Measurements from ENCODE around the gene ITSN1. TPM values are rescaled to one million over a fixed set of nuclear protein-coding genes. Genes with fewer than 3 reads are reported as not detected.

Gene ITSN1
- total and polyA plus RNA-seq, 2 experiments from 2014 or later: 35.5 to 57.1 TPM

DNA sequence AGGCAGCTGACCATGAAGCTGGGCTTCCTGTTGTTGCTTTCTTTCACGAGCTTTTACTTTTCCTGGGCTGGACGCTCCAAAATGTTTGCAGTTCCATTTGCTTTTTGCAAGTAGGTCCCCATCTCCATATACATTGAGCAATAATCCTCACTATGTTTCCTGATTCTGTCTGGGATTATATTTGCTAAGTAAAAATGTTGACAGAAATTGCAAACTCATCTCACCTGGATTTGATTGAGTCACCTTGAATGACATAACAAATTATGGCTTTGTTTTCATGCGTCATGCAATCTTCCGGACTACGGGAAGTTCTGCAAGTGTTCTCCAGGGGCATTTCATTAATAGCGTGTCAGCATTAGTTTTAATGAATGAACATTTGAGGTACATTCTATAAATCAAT is 254.4 kb downstream of the ITSN1 start:
- in situ Hi-C loops (cut with MboI): no loop called here
- TF ChIP-seq EZH2 (IDR thresholded peaks at IDR 0.05; ENCODE audit: insufficient read depth, poor library complexity, severe bottlenecking) (no peak), EZH2phosphoT487 (IDR thresholded peaks at IDR 0.05; ENCODE audit: insufficient read depth, low read depth) (no peak)
- peaks cover 20% of the 10 kb centered on the region for H3F3A ChIP-seq (ENCODE audit: insufficient read depth)
- H3K36me3 ChIP-seq (ENCODE audit: low read depth): no peaks in the 10 kb centered on the region
- H2AFZ ChIP-seq: no peak overlapping the region
- H3K79me2 ChIP-seq (ENCODE audit: insufficient read depth): no peaks in the 10 kb centered on the region
- peaks cover 22% of the 10 kb centered on the region for H3K4me1 ChIP-seq (ENCODE audit: insufficient read depth)
- no peaks in the 10 kb centered on the region for H4K20me1 ChIP-seq (ENCODE audit: insufficient read depth)
- H3K4me2 ChIP-seq (ENCODE audit: unreplicated experiment): no peak overlapping the region
- no peaks in the 10 kb centered on the region for H3K9me3 ChIP-seq (ENCODE audit: low read depth)
- DNase-seq: no peak
- no peak overlapping the region for H3K9ac ChIP-seq
- H3K27ac ChIP-seq: no peak overlapping the region
- H3K9me2 ChIP-seq (ENCODE audit: insufficient read depth): no peaks in the 10 kb centered on the region
- 91 to 92% methylated on average over 6 of the region's 6 CpGs for WGBS, 2 experiments (ENCODE audit: low coverage in 1 of 2, low lambda C conversion rate in 2 of 2, missing lambda C conversion rate in 2 of 2)
- no peaks in the 10 kb centered on the region for H3K27me3 ChIP-seq (replicated peaks; ENCODE audit: insufficient read depth)
- no peak overlapping the region for H3K4me3 ChIP-seq

DNA sequence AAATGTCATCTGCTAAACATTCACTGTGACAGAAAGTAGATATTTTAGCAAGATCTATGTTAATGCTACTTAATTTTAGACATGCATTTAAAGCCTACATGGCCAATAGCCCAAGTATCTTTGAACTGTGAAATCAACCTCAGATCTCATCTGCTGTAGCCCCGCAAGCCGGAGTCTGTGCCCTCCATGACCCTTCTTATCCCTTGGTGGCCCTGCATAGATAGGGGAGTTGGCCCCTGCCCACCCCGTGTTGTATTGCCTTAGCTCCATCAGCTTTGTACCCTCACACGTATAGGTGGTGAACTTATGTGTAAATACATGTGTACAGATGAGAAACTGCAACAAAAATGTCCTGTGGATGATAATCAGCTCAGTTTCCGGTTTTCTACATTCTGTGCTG is 254.8 kb downstream of the ITSN1 start:
- no peak overlapping the region for H3K4me3 ChIP-seq
- no peaks in the 10 kb centered on the region for H3K9me2 ChIP-seq (ENCODE audit: insufficient read depth)
- TF ChIP-seq EZH2 (IDR thresholded peaks at IDR 0.05; ENCODE audit: insufficient read depth, poor library complexity, severe bottlenecking): no peak
- no peak for TF ChIP-seq EZH2phosphoT487 (IDR thresholded peaks at IDR 0.05; ENCODE audit: insufficient read depth, low read depth)
- H2AFZ ChIP-seq: no peak overlapping the region
- no peaks in the 10 kb centered on the region for H3K9me3 ChIP-seq (ENCODE audit: low read depth)
- H3K4me2 ChIP-seq (ENCODE audit: unreplicated experiment): no peak overlapping the region
- DNase-seq: no peak
- no peaks in the 10 kb centered on the region for H4K20me1 ChIP-seq (ENCODE audit: insufficient read depth)
- H3K36me3 ChIP-seq (ENCODE audit: low read depth): no peaks in the 10 kb centered on the region
- 86 to 91% methylated on average over 5 of the region's 5 CpGs for WGBS, 2 experiments (ENCODE audit: low coverage in 1 of 2, low lambda C conversion rate in 2 of 2, missing lambda C conversion rate in 2 of 2)
- no peak overlapping the region for H3K9ac ChIP-seq
- H3K4me1 ChIP-seq (ENCODE audit: insufficient read depth): peaks cover 22% of the 10 kb centered on the region
- no peaks in the 10 kb centered on the region for H3K27me3 ChIP-seq (replicated peaks; ENCODE audit: insufficient read depth)
- in situ Hi-C loops (cut with MboI): no loop called here
- H3F3A ChIP-seq (ENCODE audit: insufficient read depth): peaks cover 20% of the 10 kb centered on the region
- no peaks in the 10 kb centered on the region for H3K79me2 ChIP-seq (ENCODE audit: insufficient read depth)
- no peak overlapping the region for H3K27ac ChIP-seq

DNA sequence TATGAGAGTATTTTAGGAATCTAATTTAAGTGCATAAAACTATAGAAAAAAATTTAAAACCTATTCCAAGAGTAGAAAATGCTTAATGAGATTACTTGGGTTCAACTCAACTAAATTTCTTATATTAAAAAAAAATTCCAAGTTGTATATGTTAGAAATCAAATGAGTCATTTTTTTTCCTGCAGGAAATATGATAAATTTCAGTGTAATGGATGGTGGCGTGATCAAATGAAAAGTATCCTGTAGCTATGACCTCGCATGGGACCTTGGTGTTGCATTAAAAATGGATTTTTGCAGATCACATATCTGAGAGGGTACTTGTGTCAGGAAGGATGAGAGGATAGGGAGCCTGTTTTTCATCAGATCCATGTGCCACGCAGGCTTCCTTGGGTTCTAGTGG is 255.4 kb downstream of the ITSN1 start:
- H3K9me2 ChIP-seq (ENCODE audit: insufficient read depth): no peaks in the 10 kb centered on the region
- H3K79me2 ChIP-seq (ENCODE audit: insufficient read depth): no peaks in the 10 kb centered on the region
- H3K9ac ChIP-seq: no peak overlapping the region
- 89 to 97% methylated on average over 3 of the region's 3 CpGs for WGBS, 2 experiments (ENCODE audit: low coverage in 1 of 2, low lambda C conversion rate in 2 of 2, missing lambda C conversion rate in 2 of 2)
- in situ Hi-C loops (cut with MboI): no loop called here
- H3K9me3 ChIP-seq (ENCODE audit: low read depth): no peaks in the 10 kb centered on the region
- no peak overlapping the region for H3K4me2 ChIP-seq (ENCODE audit: unreplicated experiment)
- no peak overlapping the region for H2AFZ ChIP-seq
- peaks cover 22% of the 10 kb centered on the region for H3K4me1 ChIP-seq (ENCODE audit: insufficient read depth)
- H4K20me1 ChIP-seq (ENCODE audit: insufficient read depth): no peaks in the 10 kb centered on the region
- no peak for TF ChIP-seq EZH2 (IDR thresholded peaks at IDR 0.05; ENCODE audit: insufficient read depth, poor library complexity, severe bottlenecking)
- no peak for TF ChIP-seq EZH2phosphoT487 (IDR thresholded peaks at IDR 0.05; ENCODE audit: insufficient read depth, low read depth)
- peaks cover 20% of the 10 kb centered on the region for H3F3A ChIP-seq (ENCODE audit: insufficient read depth)
- DNase-seq: no peak
- no peak overlapping the region for H3K27ac ChIP-seq
- no peaks in the 10 kb centered on the region for H3K36me3 ChIP-seq (ENCODE audit: low read depth)
- H3K27me3 ChIP-seq (replicated peaks; ENCODE audit: insufficient read depth): no peaks in the 10 kb centered on the region
- H3K4me3 ChIP-seq: no peak overlapping the region

DNA sequence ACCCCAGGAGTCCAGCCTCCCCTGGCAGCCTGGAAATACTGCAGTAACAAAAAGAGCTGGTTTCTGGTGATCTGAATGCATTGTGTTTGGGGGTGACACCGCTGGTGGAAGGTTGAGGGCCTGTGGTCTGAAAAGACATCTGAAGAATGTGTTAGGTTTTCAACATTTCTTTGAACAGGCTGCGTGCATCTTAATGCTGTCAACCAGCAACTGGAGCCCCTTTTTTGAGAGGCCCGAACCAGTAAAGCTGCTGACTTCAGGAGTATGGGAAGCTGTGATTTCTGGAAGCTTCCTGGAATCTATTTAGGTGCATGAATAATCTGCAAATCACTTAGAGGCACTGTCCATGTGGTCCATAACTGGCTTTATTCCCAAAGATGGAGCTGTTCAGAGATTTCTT is 256.3 kb downstream of the ITSN1 start:
- no peak overlapping the region for H2AFZ ChIP-seq
- in situ Hi-C loops (cut with MboI): no loop called here
- DNase-seq: peak; percentile 18

DNA sequence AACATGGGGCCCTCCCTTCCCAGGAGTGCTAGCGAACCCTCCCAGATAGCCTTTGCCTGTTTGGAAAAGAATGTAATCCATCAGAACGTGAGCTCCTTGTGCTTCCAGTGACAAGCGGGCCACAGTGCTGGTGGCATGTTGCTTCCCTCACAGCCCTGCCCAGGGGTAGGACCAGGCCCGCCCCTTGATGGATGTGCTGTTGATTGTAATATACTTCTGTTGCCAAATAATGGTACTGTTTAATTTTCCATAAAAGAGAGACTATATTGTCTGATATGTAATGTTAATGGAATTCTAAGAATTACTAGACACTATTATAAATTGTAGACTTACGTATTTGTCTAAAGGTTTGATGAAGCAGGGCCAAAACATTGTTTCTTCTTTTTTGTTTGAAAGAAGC is 256.9 kb downstream of the ITSN1 start:
- no peaks in the 10 kb centered on the region for H4K20me1 ChIP-seq (ENCODE audit: insufficient read depth)
- no peak overlapping the region for H3K9ac ChIP-seq
- no peaks in the 10 kb centered on the region for H3K79me2 ChIP-seq (ENCODE audit: insufficient read depth)
- H3K4me1 ChIP-seq (ENCODE audit: insufficient read depth): peaks cover 22% of the 10 kb centered on the region
- DNase-seq: peak; percentile 28
- in situ Hi-C loops (cut with MboI): no loop called here
- 0 out of 2 replicates have a peak overlapping the region, but pooled peaks have one; percentile 5 for H3K27ac ChIP-seq
- H3K9me3 ChIP-seq (ENCODE audit: low read depth): no peaks in the 10 kb centered on the region
- no peak for TF ChIP-seq EZH2 (IDR thresholded peaks at IDR 0.05; ENCODE audit: insufficient read depth, poor library complexity, severe bottlenecking)
- no peak for TF ChIP-seq EZH2phosphoT487 (IDR thresholded peaks at IDR 0.05; ENCODE audit: insufficient read depth, low read depth)
- H3K4me2 ChIP-seq (ENCODE audit: unreplicated experiment): no peak overlapping the region
- H2AFZ ChIP-seq: peak overlapping the region; percentile 6; the same call in 1 of the 2 replicates
- H3K4me3 ChIP-seq: no peak overlapping the region
- no peaks in the 10 kb centered on the region for H3K36me3 ChIP-seq (ENCODE audit: low read depth)
- H3K9me2 ChIP-seq (ENCODE audit: insufficient read depth): no peaks in the 10 kb centered on the region
- H3K27me3 ChIP-seq (replicated peaks; ENCODE audit: insufficient read depth): no peaks in the 10 kb centered on the region
- WGBS, 2 experiments (ENCODE audit: low coverage in 1 of 2, low lambda C conversion rate in 2 of 2, missing lambda C conversion rate in 2 of 2): 47 to 57% methylated on average over 5 of the region's 5 CpGs
- peaks cover 20% of the 10 kb centered on the region for H3F3A ChIP-seq (ENCODE audit: insufficient read depth)

More for the DNA sequence above, 256.3 kb downstream of the ITSN1 start:
- H3K9me3 ChIP-seq (ENCODE audit: low read depth): no peaks in the 10 kb centered on the region
- no peak overlapping the region for H3K9ac ChIP-seq
- H4K20me1 ChIP-seq (ENCODE audit: insufficient read depth): no peaks in the 10 kb centered on the region
- TF ChIP-seq EZH2phosphoT487 (IDR thresholded peaks at IDR 0.05; ENCODE audit: insufficient read depth, low read depth) (no peak), EZH2 (IDR thresholded peaks at IDR 0.05; ENCODE audit: insufficient read depth, poor library complexity, severe bottlenecking) (no peak)
- H3K4me1 ChIP-seq (ENCODE audit: insufficient read depth): peaks cover 22% of the 10 kb centered on the region
- no peak overlapping the region for H3K4me2 ChIP-seq (ENCODE audit: unreplicated experiment)
- no peak overlapping the region for H3K4me3 ChIP-seq
- no peak overlapping the region for H3K27ac ChIP-seq
- no peaks in the 10 kb centered on the region for H3K9me2 ChIP-seq (ENCODE audit: insufficient read depth)
- no peaks in the 10 kb centered on the region for H3K36me3 ChIP-seq (ENCODE audit: low read depth)
- no peaks in the 10 kb centered on the region for H3K27me3 ChIP-seq (replicated peaks; ENCODE audit: insufficient read depth)
- H3K79me2 ChIP-seq (ENCODE audit: insufficient read depth): no peaks in the 10 kb centered on the region
- 77 to 80% methylated on average over 3 of the region's 3 CpGs for WGBS, 2 experiments (ENCODE audit: low coverage in 1 of 2, low lambda C conversion rate in 2 of 2, missing lambda C conversion rate in 2 of 2)
- peaks cover 20% of the 10 kb centered on the region for H3F3A ChIP-seq (ENCODE audit: insufficient read depth)
